OCI-M1 (cell line): ENCODE measurements around the gene NEUROG2.
A peak's percentile ranks its signal among the peaks of the same experiment; 100 is the strongest.
"Not testable (repeated sequence)": the region's sequence is repeated elsewhere in the genome, so short reads cannot be mapped to it uniquely, and the experiment has no call there.

Experiments
- DNase-seq: peaks from one replicate; lab custom pipeline; 2025; lab: John Stamatoyannopoulos, UW

The NEUROG2 gene

DNA sequence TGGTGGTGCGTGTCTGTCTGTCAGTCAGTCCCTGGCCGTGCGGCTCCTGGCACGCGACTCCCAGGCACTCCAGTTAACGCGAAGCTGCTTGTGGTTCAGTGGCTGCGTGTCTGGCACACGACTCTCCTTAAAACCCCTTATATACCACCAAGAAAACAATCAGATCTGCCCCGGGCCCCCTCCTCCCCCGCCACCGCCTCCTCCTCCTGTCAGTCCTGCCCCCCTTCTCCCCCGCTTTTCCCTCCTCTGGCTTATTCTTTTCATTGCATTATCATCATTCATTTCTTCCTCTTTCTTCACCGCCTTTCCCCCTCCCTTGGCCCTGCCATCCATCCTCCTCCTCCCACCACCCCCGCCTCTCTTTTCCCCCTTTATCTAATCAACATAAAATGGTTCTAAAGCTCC lies at the start of gene NEUROG2:
TSS of gene NEUROG2 (minus strand) at position 115 of the 405 bp plus-strand sequence. CDS start 705 bp downstream, outside the sequence.
- peak; percentile 92 for DNase-seq

DNA sequence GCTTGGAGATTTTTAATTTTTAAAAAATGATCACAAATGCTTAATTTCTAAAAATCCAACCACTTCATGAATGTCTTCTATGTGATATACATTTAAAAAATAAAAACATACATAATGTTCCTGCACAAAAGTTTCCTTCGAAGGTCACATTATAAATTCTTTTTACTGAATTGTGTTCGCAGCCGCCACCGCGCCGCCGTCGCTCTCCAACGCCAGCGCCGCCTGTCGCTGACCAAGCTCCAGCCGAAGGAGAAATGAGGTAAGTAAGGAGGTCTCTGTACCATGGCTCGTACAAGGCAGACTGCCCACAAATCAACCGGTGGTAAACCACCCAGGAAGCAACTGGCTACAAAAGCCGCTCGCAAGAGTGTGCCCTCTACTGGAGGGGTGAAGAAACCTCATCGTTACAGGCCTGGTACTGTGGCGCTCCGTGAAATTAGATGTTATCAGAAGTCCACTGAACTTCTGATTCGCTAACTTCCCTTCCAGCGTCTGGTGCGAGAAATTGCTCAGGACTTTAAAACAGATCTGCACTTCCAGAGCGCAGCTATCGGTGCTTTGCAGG lies 48.8 kb upstream of the NEUROG2 start:
- DNase-seq: no peak

- DNase-seq: no peak
These were observed 47.6 kb upstream of the NEUROG2 start for GRCh38 chr4:112563431-112564200.

DNA sequence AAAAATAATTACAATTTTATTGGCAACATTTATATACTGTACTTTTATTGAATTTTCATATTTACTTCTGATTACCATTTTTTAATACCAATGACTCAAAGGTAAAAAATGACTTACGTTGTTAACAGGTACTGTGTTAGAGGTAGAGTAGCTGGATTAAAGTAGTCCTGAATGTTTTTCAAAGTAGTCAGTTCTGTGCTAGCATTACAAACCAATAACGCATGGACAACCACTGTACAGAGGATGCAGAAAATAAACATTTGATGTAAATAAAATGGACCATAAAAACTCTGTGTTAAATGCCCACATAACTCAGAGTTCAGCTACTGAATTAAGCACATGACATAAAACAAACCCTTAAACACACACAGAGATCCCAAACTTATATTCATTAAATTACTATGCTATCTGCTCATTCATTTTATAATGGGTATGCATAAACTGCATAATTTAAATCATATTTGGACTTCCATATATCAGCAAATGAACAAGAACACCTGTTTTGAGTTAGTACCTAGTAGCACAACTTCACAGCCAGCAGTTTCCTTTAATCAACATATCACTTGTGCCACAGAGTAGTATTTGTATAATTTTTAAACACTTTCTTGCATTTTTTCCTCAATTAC lies 46.4 kb upstream of the NEUROG2 start:
- DNase-seq: no peak

GRCh38 chr4:112560084-112560483 lies 44.1 kb upstream of the NEUROG2 start:
- peak; percentile 4 for DNase-seq

GRCh38 chr4:112559053-112559452 lies 43.1 kb upstream of the NEUROG2 start:
- no peak for DNase-seq

- no peak for DNase-seq
These were observed 41.9 kb upstream of the NEUROG2 start for GRCh38 chr4:112557676-112558411.

DNA sequence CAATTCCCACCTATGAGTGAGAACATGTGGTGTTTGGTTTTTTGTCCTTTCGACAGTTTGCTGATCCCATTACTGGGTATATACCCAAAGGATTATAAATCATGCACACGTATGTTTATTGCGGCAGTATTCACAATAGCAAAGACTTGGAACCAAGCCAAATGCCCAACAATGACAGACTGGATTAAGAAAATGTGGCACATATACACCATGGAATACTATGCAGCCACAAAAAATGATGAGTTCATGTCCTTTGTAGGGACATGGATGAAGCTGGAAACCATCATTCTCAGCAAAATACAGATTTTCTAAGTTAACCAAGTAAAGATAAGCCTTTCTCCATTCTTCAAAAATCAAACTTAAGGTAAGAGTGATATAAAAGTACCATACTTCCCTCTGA lies 38.3 kb upstream of the NEUROG2 start:
- DNase-seq: not testable (repeated sequence)

DNA sequence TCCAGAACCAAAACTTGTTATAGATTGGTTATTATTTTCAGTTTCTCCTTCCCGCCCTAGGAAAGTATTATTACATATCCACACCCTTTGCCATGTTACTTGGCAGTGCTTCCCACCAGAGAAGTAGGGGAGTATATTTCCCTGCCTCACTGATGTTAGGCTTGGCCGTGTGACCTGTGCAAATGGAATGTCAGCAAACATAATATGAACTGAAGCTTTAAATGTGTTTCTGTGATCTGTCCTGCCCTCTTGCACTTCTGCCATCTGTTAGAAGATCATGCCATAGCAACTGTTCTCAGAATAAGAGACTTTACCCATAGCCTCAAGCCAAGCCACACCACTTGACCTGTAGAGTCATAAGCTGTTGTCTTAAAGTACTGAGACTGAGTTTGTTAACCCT lies 36.7 kb upstream of the NEUROG2 start:
- no peak for DNase-seq

DNA sequence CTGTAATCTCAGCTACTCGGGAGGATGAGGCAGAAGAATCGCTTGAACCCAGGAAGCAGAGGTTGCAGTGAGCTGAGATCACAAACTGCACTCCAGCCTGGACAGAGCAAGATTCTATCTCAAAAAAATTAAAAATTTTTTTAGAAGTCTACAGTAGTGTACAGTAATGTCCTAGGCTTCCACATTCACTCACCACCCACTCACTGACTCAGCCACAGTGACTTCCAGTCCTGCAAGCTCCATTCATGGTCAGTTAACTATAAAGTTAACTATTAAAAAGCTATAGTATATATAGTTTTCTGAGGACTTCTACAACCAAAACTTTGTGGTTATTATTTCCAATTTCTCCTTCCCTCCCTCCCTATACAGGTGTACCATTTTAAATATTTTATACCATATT lies 34.7 kb upstream of the NEUROG2 start:
- DNase-seq: no peak

DNA sequence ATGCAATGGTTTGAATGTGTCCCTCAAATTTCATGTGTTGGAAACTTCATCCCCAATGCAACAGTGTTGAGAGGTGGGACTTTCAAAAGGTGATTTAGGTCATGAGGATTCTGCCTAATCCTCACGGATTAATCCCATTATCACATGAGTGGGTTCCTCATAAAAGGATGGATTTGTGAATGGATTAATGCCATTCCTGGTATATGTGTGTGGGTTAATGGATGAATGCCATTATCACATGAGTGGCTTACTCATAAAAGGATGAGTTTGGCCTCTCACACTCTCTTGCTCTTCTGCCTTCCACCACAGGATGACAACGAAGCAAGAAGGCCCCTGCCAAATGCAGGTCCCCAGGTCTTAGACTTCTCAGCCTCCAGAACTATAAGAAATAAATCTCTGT lies 30.5 kb upstream of the NEUROG2 start:
- no peak for DNase-seq

DNA sequence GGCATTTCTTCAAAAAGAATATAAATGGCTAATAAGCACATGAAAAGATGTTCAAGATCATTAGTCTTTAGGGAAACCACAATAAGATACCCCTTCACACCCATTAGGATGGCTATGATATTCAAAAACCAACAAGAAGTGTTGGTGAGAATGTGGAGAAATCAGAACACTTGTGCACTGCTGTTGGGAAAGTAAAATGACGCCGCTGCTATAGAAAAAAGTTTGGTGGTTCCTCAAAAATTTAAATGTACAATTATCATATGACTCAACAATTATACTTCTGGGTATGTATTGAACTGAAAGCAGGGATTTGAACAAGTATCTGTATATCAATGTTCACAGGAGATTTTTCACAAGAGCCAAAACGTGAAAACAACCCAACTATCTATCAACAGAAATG lies 29.4 kb upstream of the NEUROG2 start:
- no peak for DNase-seq

DNA sequence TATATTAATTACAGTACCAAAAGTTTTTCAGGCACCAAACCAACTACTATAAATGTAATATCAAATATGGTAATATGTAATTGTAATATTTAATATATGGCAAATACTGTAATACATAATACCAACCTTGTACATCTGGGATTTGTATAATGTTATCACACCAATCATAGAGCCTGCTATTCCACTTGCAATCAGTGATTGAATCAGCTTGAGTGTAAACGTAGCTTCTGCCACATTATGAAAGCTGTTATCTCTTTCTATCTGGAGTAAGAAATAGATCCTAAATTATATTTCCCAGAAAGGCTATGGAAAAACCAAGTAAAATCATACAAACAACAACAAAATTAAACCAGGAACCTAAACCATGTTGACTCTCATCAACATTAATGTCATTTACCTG lies 24.7 kb upstream of the NEUROG2 start:
- no peak for DNase-seq

DNA sequence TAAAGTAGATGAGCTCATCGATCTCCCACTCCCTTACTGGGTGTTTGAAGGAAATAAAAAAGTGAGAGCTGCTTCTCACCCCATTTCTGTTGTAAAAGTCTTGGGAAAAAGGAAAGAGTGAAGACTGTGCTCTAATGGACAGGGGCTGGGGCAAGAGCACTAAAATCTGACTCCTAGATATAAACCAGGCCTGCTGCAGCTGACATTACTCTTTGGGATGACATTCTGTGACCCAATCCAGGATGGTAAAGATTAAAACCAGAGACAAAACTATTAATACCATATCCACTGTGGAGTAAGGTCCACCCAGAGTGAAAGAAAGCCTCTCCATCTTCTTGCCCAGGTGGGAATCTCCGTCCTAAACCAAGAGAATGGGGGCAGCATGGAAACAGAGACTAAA lies 20.1 kb upstream of the NEUROG2 start:
- no peak for DNase-seq

GRCh38 chr4:112532267-112532666 lies 16.3 kb upstream of the NEUROG2 start:
- DNase-seq: no peak

- DNase-seq: no peak
These were observed 15.2 kb upstream of the NEUROG2 start for GRCh38 chr4:112531146-112531545.

DNA sequence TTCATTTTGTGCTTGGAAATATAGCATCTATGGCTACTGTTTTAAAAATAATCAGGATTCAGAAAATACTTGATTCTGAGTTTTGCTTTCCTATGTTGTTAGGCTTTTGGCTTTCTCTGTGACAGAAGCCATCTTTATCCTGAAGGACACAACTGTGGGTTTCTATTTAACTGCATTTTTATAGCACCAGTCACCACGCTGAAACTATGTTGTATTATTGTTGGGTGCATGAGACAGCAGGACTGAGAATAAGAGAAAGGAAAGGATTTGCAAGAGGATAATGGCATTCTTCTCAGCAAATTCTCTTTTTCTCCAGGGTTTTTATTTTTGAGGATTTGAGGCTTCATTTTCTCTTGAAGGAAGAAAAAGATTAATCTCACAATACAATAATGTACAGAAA lies 10.1 kb upstream of the NEUROG2 start:
- no peak for DNase-seq

DNA sequence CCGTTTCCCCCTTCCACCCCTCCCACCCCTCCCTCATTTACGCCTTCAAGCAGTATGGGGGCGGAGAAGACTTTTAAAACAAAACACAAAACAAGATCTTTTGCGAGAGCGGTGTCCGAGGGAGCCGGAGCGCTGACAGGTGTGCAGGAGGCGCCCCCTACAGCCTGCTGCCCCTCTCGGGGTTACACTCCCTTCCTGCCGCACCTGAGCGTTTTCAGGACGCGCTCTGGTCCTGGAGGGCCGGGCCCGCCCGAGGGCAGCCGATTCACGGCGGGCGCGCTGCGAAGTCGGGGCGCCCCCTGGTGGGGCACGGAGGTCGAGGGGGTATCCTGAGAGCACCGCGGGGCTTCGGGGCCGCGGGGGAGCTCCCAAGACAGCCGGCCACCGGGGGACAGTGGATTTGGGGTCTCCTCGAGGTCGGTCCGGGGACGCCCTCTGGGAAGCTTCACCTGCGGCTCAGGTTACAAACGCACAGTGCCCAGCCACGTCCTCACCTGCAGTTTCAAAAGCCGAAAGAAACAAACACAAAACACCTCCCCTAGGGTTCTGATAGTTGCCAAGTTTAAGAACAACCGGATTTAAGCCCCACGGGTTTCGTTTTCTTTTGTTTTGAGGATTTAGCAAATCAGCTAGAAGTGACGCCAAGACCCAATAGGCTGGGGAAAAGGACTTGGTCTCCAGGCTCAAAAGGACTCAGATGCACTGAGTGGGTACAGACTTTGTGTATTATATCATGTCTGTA lies 8.0 kb upstream of the NEUROG2 start:
- DNase-seq: peak; percentile 69

DNA sequence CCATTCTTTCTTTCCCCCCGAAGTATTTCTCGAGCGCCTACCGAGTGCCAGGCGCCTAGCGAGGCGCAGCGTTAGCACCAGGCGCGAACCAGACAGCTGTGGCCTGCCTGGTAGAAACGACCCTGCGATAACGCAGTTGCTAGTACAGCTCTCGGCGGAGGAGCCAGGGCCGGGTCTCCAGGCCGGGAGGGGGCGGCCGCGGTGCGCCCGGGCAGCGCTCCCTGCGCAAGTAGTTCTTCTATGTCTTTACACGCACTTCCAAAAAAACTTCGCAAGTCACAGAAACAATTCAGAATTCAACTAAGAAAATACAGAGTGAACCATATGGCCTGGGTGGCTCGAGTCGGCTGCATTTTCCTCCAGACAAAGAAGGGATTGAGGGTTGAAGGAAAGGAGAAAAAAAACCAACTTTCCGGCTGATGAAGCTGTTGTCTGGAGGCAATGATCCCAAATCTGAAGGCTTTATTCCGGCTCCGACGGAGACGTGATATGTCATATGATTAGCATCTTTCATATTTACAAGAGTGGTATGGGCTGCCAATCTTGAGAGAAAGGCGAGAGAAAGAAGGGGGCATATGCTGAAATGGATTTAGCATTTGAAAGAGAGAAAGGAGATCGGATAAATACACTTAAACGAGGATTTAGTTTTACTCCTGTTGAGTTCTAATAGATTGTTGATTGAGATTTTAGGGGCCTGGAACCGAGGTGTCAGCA lies 7.2 kb upstream of the NEUROG2 start:
- peak; percentile 60 for DNase-seq

DNA sequence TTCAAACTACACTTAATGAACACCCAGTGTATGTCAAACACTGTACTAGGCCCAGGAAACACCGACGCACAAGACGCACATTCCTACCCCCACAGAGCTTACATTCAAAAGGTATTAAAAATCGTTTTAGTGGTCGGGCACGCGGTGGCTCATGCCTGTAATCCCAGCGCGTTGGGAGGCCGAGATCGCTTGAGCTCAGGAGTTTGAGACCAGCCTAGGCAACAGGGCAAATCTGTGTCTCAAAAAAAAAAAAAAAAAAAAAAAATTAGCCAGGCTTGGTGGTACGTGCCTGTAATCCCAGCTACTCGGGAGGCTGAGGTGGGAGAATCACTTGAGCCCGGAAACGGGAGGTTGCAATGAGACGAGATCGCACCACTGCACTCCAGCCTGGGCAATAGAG lies 6.5 kb upstream of the NEUROG2 start:
- DNase-seq: not testable (repeated sequence)
